ENCODE data around the gene SDHAF2.

DNA sequence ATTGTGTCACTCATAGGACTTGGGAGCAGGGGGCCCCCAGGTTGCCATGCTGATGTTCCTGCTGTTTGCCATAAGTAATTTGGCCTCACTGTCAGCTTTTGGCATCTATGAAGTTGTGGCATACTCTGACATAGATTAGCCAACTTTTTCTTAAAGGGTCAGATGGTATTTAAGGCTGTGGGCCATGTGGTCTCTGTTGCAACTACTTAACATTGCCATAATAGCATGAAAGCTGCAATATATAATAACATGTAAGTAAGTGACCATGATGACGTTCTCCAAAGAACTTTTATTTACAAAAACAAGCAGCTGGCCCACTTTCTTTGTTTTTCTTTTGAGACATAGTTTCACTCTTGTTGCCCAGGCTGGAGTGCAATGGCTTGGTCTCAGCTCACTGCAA, 39.8 kb upstream of the SDHAF2 start:
- TF ChIP-seq, protein P1, sequence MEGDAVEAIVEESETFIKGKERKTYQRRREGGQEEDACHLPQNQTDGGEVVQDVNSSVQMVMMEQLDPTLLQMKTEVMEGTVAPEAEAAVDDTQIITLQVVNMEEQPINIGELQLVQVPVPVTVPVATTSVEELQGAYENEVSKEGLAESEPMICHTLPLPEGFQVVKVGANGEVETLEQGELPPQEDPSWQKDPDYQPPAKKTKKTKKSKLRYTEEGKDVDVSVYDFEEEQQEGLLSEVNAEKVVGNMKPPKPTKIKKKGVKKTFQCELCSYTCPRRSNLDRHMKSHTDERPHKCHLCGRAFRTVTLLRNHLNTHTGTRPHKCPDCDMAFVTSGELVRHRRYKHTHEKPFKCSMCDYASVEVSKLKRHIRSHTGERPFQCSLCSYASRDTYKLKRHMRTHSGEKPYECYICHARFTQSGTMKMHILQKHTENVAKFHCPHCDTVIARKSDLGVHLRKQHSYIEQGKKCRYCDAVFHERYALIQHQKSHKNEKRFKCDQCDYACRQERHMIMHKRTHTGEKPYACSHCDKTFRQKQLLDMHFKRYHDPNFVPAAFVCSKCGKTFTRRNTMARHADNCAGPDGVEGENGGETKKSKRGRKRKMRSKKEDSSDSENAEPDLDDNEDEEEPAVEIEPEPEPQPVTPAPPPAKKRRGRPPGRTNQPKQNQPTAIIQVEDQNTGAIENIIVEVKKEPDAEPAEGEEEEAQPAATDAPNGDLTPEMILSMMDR (conservative IDR thresholded peaks at IDR 0.05 in 1 of 2, IDR thresholded peaks at IDR 0.05 in 1 of 2; ENCODE audit: low read depth in 1 of 2, low read length in 2 of 2): no peak
- TF ChIP-seq EZH2 (IDR thresholded peaks at IDR 0.05; ENCODE audit: low read length, missing control alignments): no peak
